AG09319 (cell line): ENCODE results near the gene TTC17.

Experiments used
- DNase-seq: peaks from one replicate; pipeline ENCODE4 v3.0.0-alpha.2; 2010; ENCODE audit warnings: low read depth; ENCODE audit errors: extremely low read depth
- CTCF ChIP-seq: IDR thresholded peaks from 2 replicates; pipeline ENCODE4 v1.5.1; 2011; ENCODE audit warnings: low read depth, mild to moderate bottlenecking, inconsistent platforms, low read length, moderate library complexity

Gene TTC17

GRCh38 chr11:43354311-43354710 is 4.4 kb upstream of the TTC17 start:
- TF ChIP-seq CTCF, result no peak
- DNase-seq, result no peak

DNA sequence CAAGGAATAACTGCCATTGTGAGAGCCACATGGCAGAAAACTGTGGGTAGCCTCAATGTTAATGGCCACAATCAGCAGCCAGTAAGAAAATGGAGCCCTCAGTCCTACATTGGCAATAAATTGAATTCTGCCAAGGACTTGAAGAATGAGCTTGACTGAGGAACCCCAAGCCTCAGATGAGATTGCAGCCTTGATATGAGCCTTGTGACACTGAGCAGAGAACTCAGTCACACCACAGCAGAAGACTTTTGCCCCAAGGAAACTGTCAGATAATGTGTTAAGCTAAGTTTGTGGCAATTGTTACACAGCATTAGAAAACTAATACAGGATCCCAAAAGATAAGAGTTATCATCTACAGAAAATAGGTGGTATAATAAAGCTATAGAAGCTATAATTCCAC is 2.4 kb upstream of the TTC17 start:
- DNase-seq, result no peak
- no peak for TF ChIP-seq CTCF

GRCh38 chr11:43358279-43358800 is 380 bp upstream of the TTC17 start:
- no peak for DNase-seq
- TF ChIP-seq CTCF, result no peak

- DNase-seq, result no peak
- TF ChIP-seq CTCF, result no peak
Measured at GRCh38 chr11:43359422-43359818, 700 bp downstream of the TTC17 start.

DNA sequence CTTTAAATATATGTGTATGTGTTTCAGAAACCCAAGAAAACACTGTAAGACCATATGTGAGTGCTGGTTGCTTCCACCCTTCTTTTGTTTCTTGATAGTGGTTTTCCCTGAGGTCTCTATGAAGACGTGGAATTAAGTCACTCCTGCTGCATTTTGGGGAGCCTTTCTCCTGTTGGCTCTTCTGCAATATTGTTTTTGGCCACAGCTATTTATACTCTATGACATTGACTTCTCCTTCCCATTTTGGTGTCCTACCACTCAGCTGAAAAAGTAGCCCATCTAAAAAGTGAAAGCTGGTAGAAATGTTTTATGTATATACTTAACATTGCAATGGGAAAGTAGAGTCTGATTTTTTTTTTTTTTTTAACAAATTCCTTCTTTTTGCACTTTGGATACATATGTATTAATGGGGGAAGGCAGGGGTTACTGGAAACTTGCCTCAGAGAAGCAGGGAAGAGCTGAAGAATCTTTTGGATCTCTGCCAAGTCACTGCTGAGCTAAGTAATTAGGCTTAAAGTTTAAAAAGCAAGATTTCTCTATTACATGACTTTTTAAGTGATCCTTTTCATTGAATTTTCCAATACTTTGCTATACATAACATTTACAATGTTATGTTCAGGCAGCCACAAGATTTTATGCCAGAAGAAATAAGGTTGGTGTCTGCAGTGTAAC is 1.8 kb downstream of the TTC17 start:
- TF ChIP-seq CTCF, result no peak
- no peak for DNase-seq

DNA sequence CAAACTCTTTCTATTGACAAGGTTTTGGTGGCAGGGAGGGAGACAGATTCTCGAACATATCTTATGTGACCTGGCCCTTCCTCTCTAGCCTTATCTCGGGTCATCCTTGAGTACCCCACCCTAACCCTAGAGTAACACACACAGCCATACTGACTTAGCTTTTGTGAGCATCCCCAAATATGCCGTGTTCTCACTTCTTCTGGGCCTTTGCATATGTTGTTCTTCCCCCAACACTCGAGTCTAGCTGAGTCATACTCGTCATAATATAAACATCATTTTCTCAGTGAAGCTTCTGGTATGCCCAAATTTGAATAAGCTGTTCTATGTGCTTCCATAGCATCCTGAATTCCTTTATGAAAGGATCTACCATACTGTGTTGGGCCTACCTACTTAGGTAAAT is 8.0 kb downstream of the TTC17 start:
- TF ChIP-seq CTCF, result no peak
- no peak for DNase-seq

GRCh38 chr11:43367382-43368178 is 8.9 kb downstream of the TTC17 start:
- TF ChIP-seq CTCF, result no peak
- no peak for DNase-seq
